ENCODE results near the gene DISP1.

The DISP1 gene

DNA sequence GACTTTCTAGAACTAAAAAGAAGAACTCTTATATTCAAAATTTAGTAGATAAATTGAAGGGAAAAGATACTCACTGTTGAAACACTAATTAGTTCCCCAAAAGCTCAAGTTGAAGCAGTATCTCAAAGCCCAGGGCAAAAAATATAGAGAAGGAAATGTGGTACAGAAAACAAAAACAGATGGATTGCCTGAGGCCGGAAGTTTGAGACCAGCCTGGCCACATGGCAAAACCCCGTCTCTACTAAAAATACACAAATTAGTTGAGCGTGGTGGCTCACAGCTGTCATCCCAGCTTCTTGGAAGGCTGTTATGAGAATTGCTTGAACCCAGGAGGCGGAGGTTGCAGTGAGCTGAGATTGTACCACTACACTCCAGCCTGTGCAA, 41.9 kb upstream of the DISP1 start:
- DNase-seq (ENCODE audit: low read depth) = peak; percentile 9
- TF ChIP-seq, protein P1, sequence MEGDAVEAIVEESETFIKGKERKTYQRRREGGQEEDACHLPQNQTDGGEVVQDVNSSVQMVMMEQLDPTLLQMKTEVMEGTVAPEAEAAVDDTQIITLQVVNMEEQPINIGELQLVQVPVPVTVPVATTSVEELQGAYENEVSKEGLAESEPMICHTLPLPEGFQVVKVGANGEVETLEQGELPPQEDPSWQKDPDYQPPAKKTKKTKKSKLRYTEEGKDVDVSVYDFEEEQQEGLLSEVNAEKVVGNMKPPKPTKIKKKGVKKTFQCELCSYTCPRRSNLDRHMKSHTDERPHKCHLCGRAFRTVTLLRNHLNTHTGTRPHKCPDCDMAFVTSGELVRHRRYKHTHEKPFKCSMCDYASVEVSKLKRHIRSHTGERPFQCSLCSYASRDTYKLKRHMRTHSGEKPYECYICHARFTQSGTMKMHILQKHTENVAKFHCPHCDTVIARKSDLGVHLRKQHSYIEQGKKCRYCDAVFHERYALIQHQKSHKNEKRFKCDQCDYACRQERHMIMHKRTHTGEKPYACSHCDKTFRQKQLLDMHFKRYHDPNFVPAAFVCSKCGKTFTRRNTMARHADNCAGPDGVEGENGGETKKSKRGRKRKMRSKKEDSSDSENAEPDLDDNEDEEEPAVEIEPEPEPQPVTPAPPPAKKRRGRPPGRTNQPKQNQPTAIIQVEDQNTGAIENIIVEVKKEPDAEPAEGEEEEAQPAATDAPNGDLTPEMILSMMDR (conservative IDR thresholded peaks at IDR 0.05; ENCODE audit: low read length) = no peak
- H3K4me3 ChIP-seq (ENCODE audit: low read length) = no peak overlapping the region

DNA sequence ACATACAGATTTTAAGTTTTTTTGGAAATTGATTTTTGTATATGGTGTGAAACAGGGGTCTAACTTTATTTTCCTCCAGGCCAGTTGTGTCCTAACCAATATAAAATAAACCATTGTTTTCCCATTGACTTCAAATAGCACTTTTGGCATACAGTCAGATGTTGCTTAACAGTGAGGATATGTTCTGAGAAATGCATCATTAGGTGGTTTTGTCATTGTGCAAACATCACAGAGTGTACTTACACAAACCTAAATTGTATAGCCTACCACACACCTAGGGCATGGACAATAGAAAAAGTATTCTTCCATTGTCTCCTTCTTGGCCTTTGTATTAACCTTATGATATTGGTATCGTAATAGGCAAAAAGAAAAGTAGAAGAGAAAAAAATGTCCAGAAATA, 37.4 kb upstream of the DISP1 start:
- H3K4me3 ChIP-seq (ENCODE audit: low read length) = no peak overlapping the region
- TF ChIP-seq, protein P1 (conservative IDR thresholded peaks at IDR 0.05; ENCODE audit: low read length) = no peak
- peak; percentile 54 for DNase-seq (ENCODE audit: low read depth)

DNA sequence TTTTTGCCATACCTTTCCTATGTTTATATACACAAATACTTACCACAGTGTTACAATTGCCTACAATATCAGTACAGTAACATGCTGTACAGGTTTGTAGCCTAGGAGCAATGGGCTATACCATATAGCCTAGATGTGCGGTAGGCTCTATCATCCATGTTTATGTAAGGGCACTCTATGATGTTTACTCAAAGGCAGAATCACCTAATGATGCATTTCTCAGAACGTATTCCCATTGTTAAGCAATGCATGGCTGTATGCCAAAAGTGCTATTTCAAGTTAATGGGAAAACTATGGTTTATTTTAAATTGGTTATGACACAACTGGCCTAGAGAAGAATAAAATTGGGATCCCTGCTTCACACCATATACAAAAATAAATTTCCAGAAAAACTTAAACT, 36.9 kb upstream of the DISP1 start:
- TF ChIP-seq, protein P1 (conservative IDR thresholded peaks at IDR 0.05; ENCODE audit: low read length) = no peak
- no peak overlapping the region for H3K4me3 ChIP-seq (ENCODE audit: low read length)
- DNase-seq (ENCODE audit: low read depth) = peak; percentile 18

DNA sequence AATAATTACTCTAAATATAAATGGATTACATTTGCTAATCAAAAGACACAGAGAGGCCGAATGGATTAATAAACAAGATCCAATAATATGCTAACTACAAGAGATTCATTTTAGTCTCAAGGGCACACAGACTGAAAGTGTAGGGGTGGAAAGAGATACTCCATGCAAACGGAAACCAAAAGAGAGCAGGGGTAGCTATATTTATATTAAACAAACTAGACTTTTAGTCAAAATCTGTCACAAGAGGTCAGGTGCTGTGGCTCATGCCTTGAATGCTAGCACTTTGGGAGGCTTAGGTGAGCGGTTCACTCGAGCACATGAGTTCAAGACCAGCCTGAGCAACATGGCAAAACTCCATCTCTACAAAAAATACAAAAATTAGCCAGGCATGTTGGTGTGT, 33.6 kb upstream of the DISP1 start:
- TF ChIP-seq, protein P1 (conservative IDR thresholded peaks at IDR 0.05; ENCODE audit: low read length) = no peak
- no peak overlapping the region for H3K4me3 ChIP-seq (ENCODE audit: low read length)
- DNase-seq (ENCODE audit: low read depth) = no peak

DNA sequence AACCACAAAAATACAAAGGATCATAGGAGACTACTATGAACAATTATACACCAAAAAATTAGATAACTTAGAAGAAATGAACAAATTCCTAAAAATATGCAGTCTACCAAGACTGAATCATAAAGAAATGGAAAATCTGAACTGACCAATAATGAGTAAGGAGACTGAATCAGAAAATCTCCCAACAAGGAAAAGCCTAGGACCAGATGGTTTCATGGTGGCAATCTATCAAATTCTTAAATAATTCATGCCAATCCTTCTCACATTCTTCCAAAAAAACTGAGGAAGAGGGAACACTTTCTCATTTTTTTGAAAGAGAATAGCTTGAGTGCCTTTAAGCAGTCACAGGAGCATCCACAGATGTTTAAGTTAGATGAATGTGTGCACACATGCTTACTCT, 31.8 kb upstream of the DISP1 start:
- no peak for DNase-seq (ENCODE audit: low read depth)
- H3K4me3 ChIP-seq (ENCODE audit: low read length) = no peak overlapping the region
- TF ChIP-seq, protein P1 (conservative IDR thresholded peaks at IDR 0.05; ENCODE audit: low read length) = no peak

DNA sequence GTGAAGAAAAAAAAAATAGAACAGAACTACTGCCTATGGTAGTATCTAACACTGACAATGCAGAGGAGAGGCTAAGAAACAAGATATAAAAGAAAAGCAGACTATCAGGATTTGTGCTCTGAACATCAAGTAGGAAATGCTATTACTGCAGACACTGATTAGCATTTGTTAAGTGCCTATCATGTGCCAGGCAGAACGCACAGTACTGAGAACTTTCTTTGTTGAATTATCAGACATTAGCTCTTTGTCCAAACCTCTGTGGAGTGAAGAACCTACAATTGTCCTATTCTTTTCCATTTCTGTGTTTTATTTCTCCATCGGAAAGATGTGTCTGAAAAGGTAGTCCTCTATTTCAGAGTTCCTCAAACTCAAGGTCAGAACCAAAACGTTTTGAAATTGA, 30.5 kb upstream of the DISP1 start:
- no peak for DNase-seq (ENCODE audit: low read depth)
- H3K4me3 ChIP-seq (ENCODE audit: low read length) = no peak overlapping the region
- TF ChIP-seq, protein P1 (conservative IDR thresholded peaks at IDR 0.05; ENCODE audit: low read length) = no peak

DNA sequence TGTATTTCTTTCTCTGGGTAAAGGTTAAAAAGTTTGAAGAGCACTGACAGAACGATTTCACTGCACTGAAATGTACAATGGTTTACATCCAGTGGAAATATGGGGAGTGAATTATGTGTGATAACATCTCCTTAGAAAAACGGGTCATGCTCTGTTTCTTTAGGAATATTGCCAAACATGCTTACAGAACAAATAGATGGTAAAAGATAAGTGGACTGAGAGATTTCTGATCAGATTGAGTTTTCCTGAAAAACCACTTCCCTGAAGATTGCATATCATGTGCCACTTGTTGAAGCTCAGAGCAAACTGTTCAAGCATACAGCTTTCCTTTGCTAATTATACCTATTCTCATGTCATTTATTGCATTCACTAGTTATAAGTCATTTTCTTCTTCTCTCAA, 29.9 kb upstream of the DISP1 start:
- no peak for DNase-seq (ENCODE audit: low read depth)
- H3K4me3 ChIP-seq (ENCODE audit: low read length) = no peak overlapping the region
- TF ChIP-seq, protein P1 (conservative IDR thresholded peaks at IDR 0.05; ENCODE audit: low read length) = no peak

All from AG10803 (cell line).